Adrenal gland (tissue), 5 donors: ENCODE data around the gene EXTL1.

Experiments used
- CTCF ChIP-seq, 6 experiments: fragments of 450-650 bp in 4 of 6; fragments of 200-600 bp in 2 of 6; sonication (generic) in 1 of 6; IDR thresholded peaks; 1 replicate in 5 of 6; 2 replicates in 1 of 6; pipeline versions ENCODE4 v1.5.1 to v1.8.0; 2016 to 2021; ENCODE audit warnings: antibody characterized with exemption in 6 of 6, mild to moderate bottlenecking in 2 of 6, moderate library complexity in 1 of 6
- POLR2A ChIP-seq, 2 donors: fragments of 450-650 bp; IDR thresholded peaks; one replicate each; pipeline ENCODE4 v1.6.1; 2017; ENCODE audit warnings: antibody characterized with exemption in 2 of 2, mild to moderate bottlenecking in 2 of 2, moderate library complexity in 1 of 2
- donor health status: DM: no; HTN: no; CAD: no.

GRCh38 chr1:26028490-26028980 is 7.0 kb downstream of the EXTL1 start:
- TF ChIP-seq CTCF (IDR thresholded peaks at IDR 0.05) (no peak), POLR2A (IDR thresholded peaks at IDR 0.05) (no peak)
